Smooth muscle cell of the coronary artery (primary cell): ENCODE measurements around the gene FBXL13. TPM values are rescaled to one million over a fixed set of nuclear protein-coding genes. Genes with fewer than 3 reads are reported as not detected.

Experiments
- total RNA-seq: library from RNA; depleted of rRNA; stranded (reverse); fragments of >200 nt; gene quantifications from 2 replicates; pipeline ENCODE4 v1.2.3, GENCODE V29; 2014; ENCODE audit warnings: low replicate concordance

FBXL13 gene
- total RNA-seq: 1.6 and 9.2 TPM in 2 replicates

GRCh38 chr7:103074519-103075336 is at the start of gene FBXL13, which contains the start of gene ARMC10:
Gene FBXL13, minus strand, starts transcription at chr7:103074796.
Gene ARMC10, plus strand, starts transcription at chr7:103075140. Its CDS starts 133 bp downstream, at chr7:103075273.

GRCh38 chr7:102912742-102913141 is 161.9 kb downstream of the FBXL13 start, which contains the start of gene LRRC17:
Gene LRRC17, plus strand, starts transcription at chr7:102913000. Its CDS starts 20,914 bp downstream, at chr7:102933914.

Other genes starting within 250 kb of the FBXL13 start
- gene LRRC17, start 161.8 kb downstream of the FBXL13 start, total RNA-seq: 39.7 and 84.9 TPM in 2 replicates
- gene ARMC10, start 344 bp upstream of the FBXL13 start, total RNA-seq: 25.2 and 35.1 TPM in 2 replicates
- gene NAPEPLD, start 74.3 kb upstream of the FBXL13 start, total RNA-seq: 9.8 and 11.6 TPM in 2 replicates
- gene PMPCB, start 222.6 kb upstream of the FBXL13 start, total RNA-seq: 42.7 and 51.4 TPM in 2 replicates